GM10248 (cell line): ENCODE measurements around the gene ATP10B.

ENCODE experiments used
- CTCF ChIA-PET: fragments of 300-600 bp; sonication (Branson Sonifier 250); formaldehyde crosslinking; extraction: SDS; loops from one replicate; lab custom pipeline; 2021; ENCODE audit warnings: antibody characterized with exemption; lab: Yijun Ruan, JAX
- POLR2A ChIA-PET: fragments of 350-650 bp; sonication (Branson Sonifier 250); formaldehyde crosslinking; extraction: SDS; loops from one replicate; lab custom pipeline; 2020; ENCODE audit warnings: antibody characterized with exemption; lab: Yijun Ruan, JAX
- DNase-seq: peaks from one replicate; pipeline ENCODE4 v3.0.0; 2012; ENCODE audit errors: extremely low spot score
- CTCF ChIP-seq: IDR thresholded peaks from 2 replicates; pipeline ENCODE4 v1.5.1; 2012; ENCODE audit warnings: mild to moderate bottlenecking, low read depth; ENCODE audit errors: extremely low read depth, missing control alignments, control extremely low read depth

ATP10B gene

GRCh38 chr5:160767062-160767461 is 84.9 kb downstream of the ATP10B start:
- DNase-seq = no peak
- CTCF ChIA-PET = interaction anchor here (1.0 to 1.4 kb wide), 4 partner anchors 13 to 329 kb away, joined by 3 to 4 read pairs (median 3); no protein-coding TSS in a partner anchor
- POLR2A ChIA-PET = interaction anchor here (0.6 kb wide), 1 partner anchor 1059 kb away, joined by 5 read pairs; no protein-coding TSS in a partner anchor
- TF ChIP-seq CTCF = no peak

GRCh38 chr5:160760008-160760407 is 92.0 kb downstream of the ATP10B start:
- DNase-seq = no peak
- ChIA-PET POLR2A (no interaction called here), CTCF (interaction anchor here (1.0 kb wide), 1 partner anchor 322 kb away, joined by 3 read pairs; no protein-coding TSS in a partner anchor)
- TF ChIP-seq CTCF = no peak

DNA sequence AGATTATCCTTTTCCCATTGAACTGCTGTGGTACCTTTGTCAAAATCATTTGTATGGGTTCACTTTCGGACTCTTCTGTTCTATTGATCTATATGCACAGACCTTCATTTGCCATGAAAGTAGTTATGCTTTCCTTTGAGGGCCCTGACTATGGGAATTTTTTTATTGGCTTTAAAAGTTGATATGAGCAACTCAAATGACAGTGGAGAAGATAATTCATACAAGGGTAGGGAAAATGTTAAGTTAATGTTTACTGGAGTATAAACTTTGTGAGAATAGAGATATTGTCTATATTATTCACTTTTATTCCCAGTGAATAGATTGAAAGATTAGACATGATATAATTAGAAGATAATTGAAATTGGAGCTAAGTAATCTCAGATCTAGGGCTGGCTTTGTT is 94.8 kb downstream of the ATP10B start:
- CTCF ChIA-PET = interaction anchor here (1.3 kb wide), 1 partner anchor 19 kb away, joined by 3 read pairs; no protein-coding TSS in a partner anchor
- POLR2A ChIA-PET = no interaction called here

GRCh38 chr5:160750938-160751657 is 100.9 kb downstream of the ATP10B start:
- POLR2A ChIA-PET = no interaction called here
- no peak for TF ChIP-seq CTCF

More for the DNA sequence above, 94.8 kb downstream of the ATP10B start:
- TF ChIP-seq CTCF = no peak
- DNase-seq = no peak

GRCh38 chr5:160749682-160750081 is 102.3 kb downstream of the ATP10B start:
- POLR2A ChIA-PET = no interaction called here
- CTCF ChIA-PET = interaction anchor here (0.9 to 1.2 kb wide), 2 partner anchors 17 to 24 kb away, joined by 3 read pairs; no protein-coding TSS in a partner anchor
- no peak for DNase-seq
- TF ChIP-seq CTCF = no peak

More at GRCh38 chr5:160750938-160751657, 100.9 kb downstream of the ATP10B start:
- no peak for DNase-seq
- CTCF ChIA-PET = no interaction called here

GRCh38 chr5:160749026-160749425 is 103.0 kb downstream of the ATP10B start:
- POLR2A ChIA-PET = no interaction called here
- TF ChIP-seq CTCF = no peak
- no peak for DNase-seq
- CTCF ChIA-PET = no interaction called here
